ENCODE data around the gene HOXC11. TPM values are rescaled to one million over a fixed set of nuclear protein-coding genes. Genes with fewer than 3 reads are reported as not detected.

The HOXC11 gene
- total RNA-seq, 4 donors from 2014 or later = 0.20 to 0.63 (median 0.60) TPM; not detected in 1

DNA sequence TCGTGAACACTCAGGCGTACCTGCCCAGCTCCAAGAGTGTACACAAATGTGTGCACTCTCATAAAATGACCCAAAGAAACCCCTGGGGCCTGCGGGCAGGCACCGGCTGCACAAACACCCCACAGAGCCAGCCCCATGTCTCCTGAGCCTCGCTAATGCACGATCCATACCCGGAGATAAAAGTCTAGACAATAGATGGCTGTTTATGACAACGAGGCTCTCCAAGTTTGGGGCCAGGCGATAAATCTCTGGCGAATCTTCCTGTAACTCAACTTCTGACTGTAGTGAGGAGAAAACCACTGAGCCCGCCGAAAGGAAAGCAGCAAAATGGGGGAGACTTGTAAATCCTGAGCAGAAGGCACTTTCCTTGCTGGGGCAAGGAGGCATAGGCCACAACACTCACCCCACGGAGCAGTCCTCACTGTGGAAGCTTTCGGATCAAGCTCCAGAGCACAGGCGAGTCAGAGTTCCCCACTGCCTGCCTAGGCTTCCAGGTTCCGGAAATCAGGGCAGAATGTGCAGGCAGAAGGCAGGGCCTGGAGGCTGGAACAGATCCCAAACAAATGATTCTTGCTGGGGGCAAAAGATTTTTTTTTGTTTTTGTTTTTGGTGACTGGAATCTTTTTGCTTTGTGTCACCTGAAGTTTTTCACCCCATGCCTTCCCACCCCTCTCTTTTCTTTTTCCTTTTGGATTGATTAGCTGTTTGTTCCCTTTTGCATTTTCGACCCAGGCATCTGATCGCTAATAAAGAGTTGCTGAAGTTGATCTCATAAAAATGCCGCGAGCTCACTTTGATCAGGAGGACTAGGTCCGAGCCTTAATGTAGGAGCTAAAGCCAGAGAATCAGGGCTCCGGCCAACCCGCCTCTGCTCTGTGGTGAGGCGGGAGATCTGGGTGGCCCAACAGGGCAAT lies 4.5 kb upstream of the HOXC11 start:
- Histone ChIP-seq H3K36me3 (no peaks in the 10 kb centered on the region), H3K27ac (no peak overlapping the region), H3K27me3 (peaks cover 0 to 100% of the 10 kb centered on the region in 2 donors), H3K4me3 (no peak overlapping the region), H3K4me1 (peaks cover 0 to 35% (median 1%) of the 10 kb centered on the region in 4 donors), H3K9me3 (no peaks in the 10 kb centered on the region)
- no peak for DNase-seq (ENCODE audit: low spot score in 2 of 2)
- WGBS, 2 donors = 62 to 71% methylated on average over 24 of the region's 24 CpGs
- TF ChIP-seq EP300 (IDR thresholded peaks at IDR 0.05) = no peak
- TF ChIP-seq, protein P1, sequence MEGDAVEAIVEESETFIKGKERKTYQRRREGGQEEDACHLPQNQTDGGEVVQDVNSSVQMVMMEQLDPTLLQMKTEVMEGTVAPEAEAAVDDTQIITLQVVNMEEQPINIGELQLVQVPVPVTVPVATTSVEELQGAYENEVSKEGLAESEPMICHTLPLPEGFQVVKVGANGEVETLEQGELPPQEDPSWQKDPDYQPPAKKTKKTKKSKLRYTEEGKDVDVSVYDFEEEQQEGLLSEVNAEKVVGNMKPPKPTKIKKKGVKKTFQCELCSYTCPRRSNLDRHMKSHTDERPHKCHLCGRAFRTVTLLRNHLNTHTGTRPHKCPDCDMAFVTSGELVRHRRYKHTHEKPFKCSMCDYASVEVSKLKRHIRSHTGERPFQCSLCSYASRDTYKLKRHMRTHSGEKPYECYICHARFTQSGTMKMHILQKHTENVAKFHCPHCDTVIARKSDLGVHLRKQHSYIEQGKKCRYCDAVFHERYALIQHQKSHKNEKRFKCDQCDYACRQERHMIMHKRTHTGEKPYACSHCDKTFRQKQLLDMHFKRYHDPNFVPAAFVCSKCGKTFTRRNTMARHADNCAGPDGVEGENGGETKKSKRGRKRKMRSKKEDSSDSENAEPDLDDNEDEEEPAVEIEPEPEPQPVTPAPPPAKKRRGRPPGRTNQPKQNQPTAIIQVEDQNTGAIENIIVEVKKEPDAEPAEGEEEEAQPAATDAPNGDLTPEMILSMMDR (IDR thresholded peaks at IDR 0.05) = no peak
- no peak for TF ChIP-seq POLR2A (IDR thresholded peaks at IDR 0.05)

DNA sequence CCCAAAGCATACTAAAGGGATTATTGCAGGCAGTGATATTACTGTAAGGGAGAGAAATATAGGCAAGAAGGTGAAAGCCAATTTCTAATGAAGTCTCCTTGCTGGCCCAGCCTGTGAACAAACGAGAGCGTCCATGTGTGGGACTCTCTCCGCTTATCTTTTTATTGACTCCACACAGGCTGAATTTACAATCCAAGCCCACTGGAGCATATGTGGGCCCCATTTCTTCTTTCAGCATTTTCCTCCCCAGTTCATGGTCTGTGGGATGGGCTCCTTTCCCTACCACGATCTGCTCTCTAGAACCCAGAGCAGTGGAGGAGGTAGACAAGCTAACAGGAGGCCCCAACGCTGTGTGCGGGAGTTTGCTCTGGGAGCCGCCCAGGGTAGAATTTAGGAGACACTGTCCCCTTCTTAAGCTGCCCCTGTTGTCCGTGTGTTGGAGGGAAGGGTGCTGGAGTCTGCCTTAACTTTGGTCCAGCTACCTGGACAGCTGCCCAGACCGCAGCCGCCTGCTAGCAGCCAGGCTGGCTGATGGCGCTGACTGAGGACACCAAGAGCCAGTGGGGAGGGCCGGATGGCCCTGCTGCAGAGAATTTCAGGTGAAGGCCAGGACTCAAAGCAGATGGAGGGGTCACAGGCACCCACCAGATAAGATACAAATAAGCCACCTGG lies 3.2 kb upstream of the HOXC11 start:
- peaks cover 0 to 100% of the 10 kb centered on the region in 2 donors for H3K27me3 ChIP-seq

DNA sequence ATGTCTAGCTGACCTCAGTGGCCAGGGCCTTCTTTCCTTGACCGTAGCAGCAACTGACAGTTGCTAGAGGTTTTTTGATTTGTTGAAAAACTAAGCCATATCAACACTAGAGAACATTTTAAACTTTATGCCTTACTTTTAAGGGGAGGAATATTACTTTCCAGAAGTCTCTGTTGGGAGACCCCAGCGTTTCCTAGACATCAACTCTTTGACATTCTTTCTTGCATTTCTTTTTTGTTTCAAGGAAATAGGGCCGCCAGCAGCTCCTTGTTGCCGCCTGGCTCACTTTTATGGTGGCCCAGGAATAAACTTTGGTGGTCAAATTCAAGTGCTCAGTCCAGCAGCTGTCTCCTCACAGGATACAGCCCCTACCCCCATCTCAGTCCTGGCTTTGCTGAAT lies 2.5 kb upstream of the HOXC11 start:
- H3K9me3 ChIP-seq = no peaks in the 10 kb centered on the region
- peaks cover 0 to 46% (median 20%) of the 10 kb centered on the region in 4 donors for H3K4me1 ChIP-seq
- H3K4me3 ChIP-seq = no peak overlapping the region
- no peak overlapping the region for H3K27ac ChIP-seq
- 69 to 75% methylated on average over 4 of the region's 4 CpGs for WGBS, 2 donors
- H3K27me3 ChIP-seq = peaks cover 0 to 100% of the 10 kb centered on the region in 2 donors
- TF ChIP-seq EP300 (IDR thresholded peaks at IDR 0.05) = no peak
- no peak for TF ChIP-seq POLR2A (IDR thresholded peaks at IDR 0.05)
- TF ChIP-seq, protein P1 (IDR thresholded peaks at IDR 0.05) = no peak
- no peaks in the 10 kb centered on the region for H3K36me3 ChIP-seq
- DNase-seq (ENCODE audit: low spot score in 2 of 2) = no peak

More for the DNA sequence above, 3.2 kb upstream of the HOXC11 start:
- TF ChIP-seq POLR2A (IDR thresholded peaks at IDR 0.05) (no peak), EP300 (IDR thresholded peaks at IDR 0.05) (no peak)
- TF ChIP-seq, protein P1 (IDR thresholded peaks at IDR 0.05) = no peak
- Histone ChIP-seq H3K4me3 (no peak overlapping the region), H3K4me1 (peaks cover 0 to 42% (median 14%) of the 10 kb centered on the region in 4 donors), H3K9me3 (no peaks in the 10 kb centered on the region), H3K27ac (no peak overlapping the region), H3K36me3 (no peaks in the 10 kb centered on the region)
- DNase-seq (ENCODE audit: low spot score in 2 of 2) = no peak
- 50 to 57% methylated on average over 12 of the region's 12 CpGs for WGBS, 2 donors

DNA sequence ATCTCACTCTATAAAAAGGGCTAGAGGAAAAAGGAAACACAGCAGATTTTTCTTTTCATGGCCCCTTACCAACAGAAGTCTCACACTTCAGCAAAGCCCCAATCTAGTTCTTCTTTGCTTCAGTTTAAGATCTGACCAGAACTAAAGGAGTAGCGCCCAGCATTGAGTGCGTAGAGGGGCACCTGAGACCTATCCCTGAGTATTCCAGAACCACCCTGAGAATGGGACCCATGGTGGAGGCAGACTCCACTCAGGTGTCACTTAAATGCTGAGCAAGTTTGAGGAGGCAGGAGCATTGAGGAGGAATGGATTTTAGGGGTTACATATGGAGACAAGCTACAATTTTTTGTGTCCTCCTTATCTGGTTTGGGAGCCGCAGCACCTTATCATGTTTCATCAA lies 1.8 kb upstream of the HOXC11 start:
- Histone ChIP-seq H3K36me3 (no peaks in the 10 kb centered on the region), H3K9me3 (no peaks in the 10 kb centered on the region), H3K27me3 (peaks cover 0 to 100% of the 10 kb centered on the region in 2 donors), H3K4me1 (peaks cover 0 to 43% (median 21%) of the 10 kb centered on the region in 4 donors), H3K4me3 (no peak overlapping the region), H3K27ac (no peak overlapping the region)
- no peak for DNase-seq (ENCODE audit: low spot score in 2 of 2)
- WGBS, 2 donors = 86 to 92% methylated on average over 3 of the region's 3 CpGs
- no peak for TF ChIP-seq POLR2A (IDR thresholded peaks at IDR 0.05)
- no peak for TF ChIP-seq EP300 (IDR thresholded peaks at IDR 0.05)
- TF ChIP-seq, protein P1 (IDR thresholded peaks at IDR 0.05) = no peak

DNA sequence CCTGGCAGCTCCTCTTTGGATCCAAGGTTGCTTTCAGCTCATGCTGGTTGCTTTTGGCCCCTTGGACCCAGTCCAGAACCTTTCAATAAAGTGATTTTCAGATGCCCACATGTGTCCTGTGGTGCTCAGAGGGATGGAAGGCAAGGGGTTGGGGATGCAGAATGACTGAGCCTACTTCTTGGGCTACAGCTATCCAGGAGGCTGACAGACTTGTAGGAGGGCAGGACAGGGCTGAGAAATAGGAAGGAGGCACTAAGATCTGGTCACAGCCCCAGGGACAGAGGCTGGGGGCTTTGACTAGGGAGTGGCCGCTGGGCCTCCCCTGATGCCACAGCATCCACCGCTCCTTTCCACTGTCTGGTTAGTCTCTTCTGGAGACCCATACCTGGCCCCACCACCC lies 1.2 kb upstream of the HOXC11 start:
- Histone ChIP-seq H3K4me3 (no peak overlapping the region), H3K36me3 (no peaks in the 10 kb centered on the region), H3K27me3 (peaks cover 0 to 100% of the 10 kb centered on the region in 2 donors), H3K27ac (no peak overlapping the region), H3K4me1 (peaks cover 0 to 37% (median 21%) of the 10 kb centered on the region in 4 donors), H3K9me3 (no peaks in the 10 kb centered on the region)
- WGBS, 2 donors = 76 to 79% methylated on average over 2 of the region's 2 CpGs
- DNase-seq (ENCODE audit: low spot score in 2 of 2) = no peak
- TF ChIP-seq EP300 (IDR thresholded peaks at IDR 0.05) (no peak), POLR2A (IDR thresholded peaks at IDR 0.05) (no peak)
- TF ChIP-seq, protein P1 (IDR thresholded peaks at IDR 0.05) = no peak

Measured in tibial nerve (tissue), 4 donors.